Omental fat pad (tissue), 4 donors: ENCODE results near the gene TAS1R2. TPM values are rescaled to one million over a fixed set of nuclear protein-coding genes. Genes with fewer than 3 reads are reported as not detected.

Experiments
- ATAC-seq: fragments of 150-250 bp; one replicate; pipeline ENCODE4 v1.9.1; 2016; ENCODE audit warnings: mild to moderate bottlenecking, moderate library complexity; ENCODE audit not compliant: low FRiP score
- DNase-seq: peaks from one replicate; pipeline ENCODE4 v3.0.0-alpha.2; 2019; ENCODE audit warnings: low spot score
- total RNA-seq, 4 donors: library from RNA; depleted of rRNA; stranded (reverse); fragments of >200 nt; gene quantifications; one replicate each; pipeline ENCODE4 v1.1.0, GENCODE V29; 2016
- TF ChIP-seq, protein P1 (sequence below), 3 donors: fragments of 450-650 bp; IDR thresholded peaks; one replicate each; pipeline ENCODE4 v1.5.1; 2016 to 2017; ENCODE audit warnings: antibody characterized with exemption in 3 of 3, mild to moderate bottlenecking in 3 of 3, moderate library complexity in 2 of 3

Gene TAS1R2
- total RNA-seq: not detected

GRCh38 chr1:18859560-18859959 lies at the start of gene TAS1R2:
Gene TAS1R2, minus strand, starts transcription at chr1:18859660. Its CDS starts 0 bp downstream, at chr1:18859660.
- ATAC-seq (no peak), DNase-seq (no peak)
- TF ChIP-seq, protein P1, sequence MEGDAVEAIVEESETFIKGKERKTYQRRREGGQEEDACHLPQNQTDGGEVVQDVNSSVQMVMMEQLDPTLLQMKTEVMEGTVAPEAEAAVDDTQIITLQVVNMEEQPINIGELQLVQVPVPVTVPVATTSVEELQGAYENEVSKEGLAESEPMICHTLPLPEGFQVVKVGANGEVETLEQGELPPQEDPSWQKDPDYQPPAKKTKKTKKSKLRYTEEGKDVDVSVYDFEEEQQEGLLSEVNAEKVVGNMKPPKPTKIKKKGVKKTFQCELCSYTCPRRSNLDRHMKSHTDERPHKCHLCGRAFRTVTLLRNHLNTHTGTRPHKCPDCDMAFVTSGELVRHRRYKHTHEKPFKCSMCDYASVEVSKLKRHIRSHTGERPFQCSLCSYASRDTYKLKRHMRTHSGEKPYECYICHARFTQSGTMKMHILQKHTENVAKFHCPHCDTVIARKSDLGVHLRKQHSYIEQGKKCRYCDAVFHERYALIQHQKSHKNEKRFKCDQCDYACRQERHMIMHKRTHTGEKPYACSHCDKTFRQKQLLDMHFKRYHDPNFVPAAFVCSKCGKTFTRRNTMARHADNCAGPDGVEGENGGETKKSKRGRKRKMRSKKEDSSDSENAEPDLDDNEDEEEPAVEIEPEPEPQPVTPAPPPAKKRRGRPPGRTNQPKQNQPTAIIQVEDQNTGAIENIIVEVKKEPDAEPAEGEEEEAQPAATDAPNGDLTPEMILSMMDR (IDR thresholded peaks at IDR 0.05): no peak

DNA sequence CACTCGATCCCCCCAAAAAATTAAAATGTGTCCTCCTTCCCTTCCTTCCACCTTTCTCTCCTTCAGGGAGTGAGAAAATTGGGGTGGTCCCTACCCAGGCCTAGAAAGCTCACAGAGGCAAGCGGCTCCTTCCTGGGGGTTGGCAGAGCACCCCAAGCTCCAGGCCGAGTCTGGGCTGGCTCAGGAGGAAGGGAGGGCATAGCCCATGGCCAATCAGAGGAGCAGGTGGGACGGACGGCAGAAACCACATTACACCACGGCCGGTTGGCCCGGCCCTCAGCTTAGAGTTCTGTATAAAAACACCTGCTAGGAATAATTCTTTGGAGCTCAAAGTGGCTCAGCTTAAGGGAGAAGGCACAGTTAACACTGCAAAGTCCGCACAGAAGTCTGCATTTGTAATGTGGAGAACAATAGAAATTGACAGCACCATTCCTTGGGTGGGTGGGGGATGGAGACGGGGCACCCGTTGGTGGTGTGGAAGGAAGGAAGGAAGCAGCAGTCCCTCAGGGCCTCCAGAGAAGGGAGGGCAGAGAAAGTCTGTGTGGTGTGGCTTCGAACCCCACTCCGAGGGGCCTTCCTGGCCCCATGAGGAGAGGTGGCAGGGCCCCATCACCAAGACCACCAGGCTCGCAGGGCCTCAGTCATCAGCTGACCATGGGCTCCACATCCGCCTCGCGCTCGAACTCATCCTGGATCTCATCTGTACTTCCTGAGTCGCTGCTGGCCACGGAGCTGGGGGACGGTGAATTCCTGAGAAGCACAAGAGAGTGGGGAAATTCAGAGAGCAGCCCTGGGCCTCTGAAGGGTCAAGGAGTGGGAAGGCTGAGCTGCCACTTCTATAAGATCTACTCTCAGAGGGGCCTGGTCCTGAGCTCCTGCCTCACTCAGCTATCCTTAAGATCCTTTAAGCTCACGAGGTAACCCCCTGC lies 48.7 kb upstream of the TAS1R2 start:
- DNase-seq: no peak
- no peak for ATAC-seq
- TF ChIP-seq, protein P1 (IDR thresholded peaks at IDR 0.05): no peak

GRCh38 chr1:18907021-18907916 lies 47.8 kb upstream of the TAS1R2 start:
- TF ChIP-seq, protein P1 (IDR thresholded peaks at IDR 0.05): peak in 2 of 3 donors; percentile 45 to 89
- DNase-seq (no peak), ATAC-seq (no peak)

DNA sequence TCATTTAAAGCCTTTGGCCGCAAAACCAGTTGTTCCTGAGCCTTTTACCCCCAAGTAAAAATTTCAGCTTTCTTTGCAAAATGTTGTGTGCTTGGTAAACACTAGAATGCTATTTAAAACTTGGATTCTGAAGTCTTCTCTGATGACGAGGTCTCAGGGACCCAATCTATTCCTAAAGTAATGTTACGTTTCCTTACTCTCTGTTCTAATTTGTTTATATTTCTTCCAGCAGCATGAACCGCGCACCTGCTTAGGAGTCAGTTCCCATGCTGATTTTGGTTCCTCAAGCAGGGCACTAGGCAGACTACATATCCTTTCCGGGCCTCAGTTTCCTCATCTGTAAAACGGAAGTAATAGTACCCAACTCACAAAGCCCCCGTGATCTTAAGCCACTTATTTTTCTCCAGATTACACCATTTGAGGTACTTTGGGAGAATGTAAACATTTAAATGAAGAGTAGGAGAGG lies 43.9 kb upstream of the TAS1R2 start:
- DNase-seq (no peak), ATAC-seq (no peak)
- TF ChIP-seq, protein P1 (IDR thresholded peaks at IDR 0.05): no peak

DNA sequence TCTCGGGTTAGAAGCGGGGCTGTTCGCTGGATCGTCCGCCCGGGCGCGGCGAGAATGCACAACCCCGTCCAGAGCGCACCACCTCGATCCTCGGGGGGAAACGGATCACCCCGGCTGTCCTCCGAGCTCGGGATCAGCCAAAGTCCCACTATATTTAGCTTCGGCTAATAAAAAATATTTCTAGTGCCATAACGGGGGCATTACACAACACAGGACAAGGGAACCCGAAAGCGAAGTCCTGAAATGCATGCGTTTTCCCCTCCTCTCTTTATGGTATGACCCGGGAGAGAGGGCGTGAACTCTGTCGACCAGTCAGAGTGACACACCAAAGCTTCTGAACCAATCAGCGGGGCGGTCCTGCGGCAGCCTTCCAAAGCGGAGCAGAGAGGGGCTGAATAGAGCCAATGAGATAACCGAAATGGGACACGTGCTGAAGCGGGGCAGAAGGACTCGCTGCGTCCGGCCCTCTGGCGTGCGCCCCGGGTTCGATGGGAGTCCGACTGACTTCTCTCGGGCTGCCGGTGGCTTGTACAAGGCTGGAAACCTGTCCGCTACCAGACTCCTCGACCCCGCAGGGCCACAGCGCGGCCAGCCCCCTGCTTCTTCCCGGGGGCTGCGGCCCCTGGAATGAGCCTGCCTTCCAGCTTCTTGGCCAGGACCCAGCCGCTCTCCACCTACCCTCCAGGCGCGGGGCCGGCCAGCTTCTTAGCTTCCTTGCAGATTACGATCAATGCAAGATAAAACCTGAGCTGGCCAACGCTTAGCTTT lies 43.2 kb upstream of the TAS1R2 start, which contains the start of gene ALDH4A1:
Gene ALDH4A1, minus strand, starts transcription at position 33 of the 768 bp plus-strand sequence. Its CDS starts 32 bp downstream, at position 1.
- TF ChIP-seq, protein P1 (IDR thresholded peaks at IDR 0.05): no peak
- ATAC-seq: peak; percentile 98
- peak; percentile 78 for DNase-seq

DNA sequence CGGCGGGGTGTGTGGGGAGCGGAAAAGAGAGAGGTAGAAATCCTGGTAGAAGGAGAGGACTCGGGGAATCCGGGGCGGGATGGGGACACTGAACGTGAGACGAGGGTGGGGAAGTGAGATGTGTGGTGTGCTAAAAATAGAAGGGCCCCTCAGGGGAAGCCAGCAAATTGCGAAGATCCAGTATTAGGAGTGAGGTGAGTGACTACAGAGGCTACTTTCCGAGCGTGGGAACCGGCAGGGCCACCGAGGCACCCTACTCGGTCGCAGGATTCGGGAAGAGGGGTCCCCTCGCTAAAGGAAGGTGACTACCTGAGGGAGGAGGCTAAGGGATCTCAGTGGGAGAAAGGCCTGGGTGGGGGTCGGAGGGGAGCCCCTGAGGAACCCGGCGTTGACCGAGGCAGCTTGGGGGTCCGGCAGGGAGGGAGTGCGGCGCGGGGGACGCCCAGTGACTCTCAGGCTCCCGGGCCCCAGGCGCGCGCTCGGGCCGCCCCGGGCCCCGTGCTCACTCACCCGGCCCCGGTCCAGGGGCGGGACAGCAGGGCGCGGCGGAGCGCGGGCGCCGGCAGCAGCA lies 42.6 kb upstream of the TAS1R2 start:
- no peak for ATAC-seq
- no peak for DNase-seq
- TF ChIP-seq, protein P1 (IDR thresholded peaks at IDR 0.05): no peak
